Spleen (tissue), 13 donors: Measurements from ENCODE around the gene ATAD3B. TPM values are rescaled to one million over a fixed set of nuclear protein-coding genes. Genes with fewer than 3 reads are reported as not detected.

Source experiments
- DNase-seq: peaks from one replicate; pipeline ENCODE4 v3.0.0-alpha.2; 2020
- H3K27ac ChIP-seq, 8 donors: fragments of 200-600 bp; sonication (generic) in 7 of 8; 1 replicate in 4 of 8; 2 replicates in 4 of 8; pipeline versions ENCODE4 v1.5.0 to v1.8.0; 2016 to 2021; ENCODE audit warnings: inconsistent platforms in 4 of 8, mild to moderate bottlenecking in 4 of 8, moderate library complexity in 1 of 8
- H3K27me3 ChIP-seq, 7 donors: fragments of 200-600 bp; sonication (generic) in 6 of 7; replicated peaks in 1 of 7; 1 replicate in 4 of 7; 2 replicates in 3 of 7; pipeline versions ENCODE4 v1.5.0 to v1.8.0; 2016 to 2021; ENCODE audit warnings: inconsistent platforms in 3 of 7, mild to moderate bottlenecking in 1 of 7
- H3K36me3 ChIP-seq, 6 donors: fragments of 200-600 bp; sonication (generic) in 5 of 6; 1 replicate in 4 of 6; 2 replicates in 2 of 6; pipeline versions ENCODE4 v1.5.0 to v1.8.0; 2016 to 2021; ENCODE audit warnings: inconsistent platforms in 2 of 6
- H3K4me1 ChIP-seq, 6 donors: fragments of 200-600 bp; sonication (generic) in 5 of 6; 1 replicate in 3 of 6; 2 replicates in 3 of 6; pipeline versions ENCODE4 v1.5.0 to v1.8.0; 2016 to 2021; ENCODE audit warnings: inconsistent platforms in 3 of 6
- H3K4me3 ChIP-seq, 8 donors: fragments of 200-600 bp; sonication (generic) in 7 of 8; 1 replicate in 4 of 8; 2 replicates in 4 of 8; pipeline versions ENCODE4 v1.5.0 to v1.8.0; 2016 to 2021; ENCODE audit warnings: inconsistent platforms in 4 of 8, mild to moderate bottlenecking in 4 of 8, moderate library complexity in 2 of 8
- H3K9me3 ChIP-seq, 8 donors: fragments of 200-600 bp; sonication (generic) in 7 of 8; 1 replicate in 4 of 8; 2 replicates in 4 of 8; pipeline versions ENCODE4 v1.5.0 to v1.8.0; 2016 to 2021; ENCODE audit warnings: inconsistent platforms in 4 of 8
- CTCF ChIP-seq, 11 experiments: fragments of 200-600 bp in 7 of 11; fragments of 450-650 bp in 4 of 11; sonication (generic) in 4 of 11; IDR thresholded peaks in 8 of 11; conservative IDR thresholded peaks in 3 of 11; 1 replicate in 7 of 11; 2 replicates in 4 of 11; pipeline versions ENCODE4 v1.4.0 to v1.8.0; 2016 to 2021; ENCODE audit warnings: antibody characterized with exemption in 11 of 11, inconsistent platforms in 4 of 11, mild to moderate bottlenecking in 1 of 11
- POLR2A ChIP-seq, 3 donors: fragments of 450-650 bp; IDR thresholded peaks; one replicate each; pipeline ENCODE4 v1.5.1; 2017; ENCODE audit warnings: antibody characterized with exemption in 3 of 3, mild to moderate bottlenecking in 1 of 3
- POLR2AphosphoS5 ChIP-seq, 3 donors: sonication (generic); formaldehyde crosslinking; IDR thresholded peaks; one replicate each; pipeline ENCODE4 v1.5.1; 2017; ENCODE audit warnings: antibody characterized with exemption in 3 of 3
- whole genome bisulfite sequencing, 5 donors: extraction: QIAGEN DNeasy Blood & Tissue Kit in 3 of 5; methylation state at CpG; one replicate each; pipeline versions ENCODE4 v1.1.5 to v1.1.7; 2013 to 2018; 5-methylcytosine and 5-hydroxymethylcytosine counted together
- intact Hi-C: fragments of 100-400 bp; cut with DNase I; formaldehyde crosslinking; loops from one replicate; pipeline ENCODE4 v1.15.0; 2023; ENCODE audit warnings: low total_unique reads
- long read RNA-seq, 2 donors: transcript quantifications; one replicate each; lab custom pipeline, GENCODE V29; 2026
- polyA plus RNA-seq, 3 donors: library from polyadenylated mRNA; stranded (reverse); fragments of 200-250 nt; gene quantifications; one replicate each; pipeline ENCODE4 v1.2.1, GENCODE V29; 2013
- total RNA-seq, 7 donors: library from RNA; depleted of rRNA in 3 of 7; stranded (reverse); fragments of >200 nt in 3 of 7; fragmentation: NEBNext Ultra II Directional in 4 of 7; extraction: Animal tissue kit (Norgen Biotek cat#: 25700) in 4 of 7; gene quantifications; one replicate each; pipeline versions ENCODE4 v1.1.0 to v1.2.1, GENCODE V29; 2016 to 2021
- donor health status: healthy with polysubstance abuse.
- donor health status: DM: no; HTN: no; CAD: no; lungs with moderate emphysema.
- donor health status: DM: no; HTN: no; CAD: no.
- donor health status: Bipolar disorder and iron deficiency.
- donor health status: healthy.
- donor health status: DM: no; HTN: no; CAD: no.
- donor health status: DM: yes; HTN: yes; CAD: no.

The ATAD3B gene, protein sequence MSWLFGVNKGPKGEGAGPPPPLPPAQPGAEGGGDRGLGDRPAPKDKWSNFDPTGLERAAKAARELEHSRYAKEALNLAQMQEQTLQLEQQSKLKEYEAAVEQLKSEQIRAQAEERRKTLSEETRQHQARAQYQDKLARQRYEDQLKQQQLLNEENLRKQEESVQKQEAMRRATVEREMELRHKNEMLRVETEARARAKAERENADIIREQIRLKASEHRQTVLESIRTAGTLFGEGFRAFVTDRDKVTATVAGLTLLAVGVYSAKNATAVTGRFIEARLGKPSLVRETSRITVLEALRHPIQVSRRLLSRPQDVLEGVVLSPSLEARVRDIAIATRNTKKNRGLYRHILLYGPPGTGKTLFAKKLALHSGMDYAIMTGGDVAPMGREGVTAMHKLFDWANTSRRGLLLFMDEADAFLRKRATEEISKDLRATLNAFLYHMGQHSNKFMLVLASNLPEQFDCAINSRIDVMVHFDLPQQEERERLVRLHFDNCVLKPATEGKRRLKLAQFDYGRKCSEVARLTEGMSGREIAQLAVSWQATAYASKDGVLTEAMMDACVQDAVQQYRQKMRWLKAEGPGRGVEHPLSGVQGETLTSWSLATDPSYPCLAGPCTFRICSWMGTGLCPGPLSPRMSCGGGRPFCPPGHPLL
- 10 to 100 TPM; 11.5 to 39.8 (median 23.7) TPM for total RNA-seq
- polyA plus RNA-seq = 10 to 100 TPM; 21.7 to 62.3 (median 45.8) TPM
- long read RNA-seq, donor 1 = 0 reads
- long read RNA-seq, donor 2, full-length matches to known transcripts = 1 of 1 reads
- long read RNA-seq, donor 2, partial matches to known transcripts = 0 of 1 reads
- long read RNA-seq, donor 2, other reads (novel, unspliced or antisense) = 0 of 1 reads

GRCh38 chr1:1471389-1472052 lies at the start of gene ATAD3B:
TSS of gene ATAD3B (plus strand) at chr1:1471765. CDS start at chr1:1471885, 120 bp downstream.
- WGBS, 5 donors = 0 to 1% (median 1%) methylated on average over 38 to 87 of the region's 87 CpGs
- Histone ChIP-seq H3K4me1 (peaks cover 0 to 37% (median 28%) of the 10 kb centered on the region in 6 donors), H3K4me3 (peak within 1 kb of the TSS; percentile 64 to 96 (median 92)), H3K27ac (peak within 1 kb of the TSS in 7 of 8 donors; percentile 65 to 93 (median 86)), H3K36me3 (peaks cover 0 to 10% (median 0%) of the 10 kb centered on the region in 6 donors), H3K27me3 (no peaks in the 10 kb centered on the region), H3K9me3 (no peaks in the 10 kb centered on the region)
- intact Hi-C loops = no loop called here
- TF ChIP-seq CTCF (IDR thresholded peaks at IDR 0.05 in 8 of 11, conservative IDR thresholded peaks at IDR 0.05 in 3 of 11) (peak in 1 of 11 experiments; percentile 33), POLR2A (IDR thresholded peaks at IDR 0.05) (no peak), POLR2AphosphoS5 (IDR thresholded peaks at IDR 0.05) (peak; percentile 93 to 94 (median 93))
- DNase-seq = peak; percentile 96

- H3K36me3 ChIP-seq = no peaks in the 10 kb centered on the region
- H3K27ac ChIP-seq = no peak overlapping the region
- intact Hi-C loops = no loop called here
- WGBS, 5 donors = 86 to 97% (median 89%) methylated on average over 5 to 7 of the region's 7 CpGs
- H3K9me3 ChIP-seq = no peaks in the 10 kb centered on the region
- H3K27me3 ChIP-seq = peaks cover 0 to 72% (median 26%) of the 10 kb centered on the region in 7 donors
- TF ChIP-seq CTCF (IDR thresholded peaks at IDR 0.05 in 8 of 11, conservative IDR thresholded peaks at IDR 0.05 in 3 of 11) (no peak), POLR2AphosphoS5 (IDR thresholded peaks at IDR 0.05) (no peak), POLR2A (IDR thresholded peaks at IDR 0.05) (no peak)
- no peak for DNase-seq
- H3K4me3 ChIP-seq = no peak overlapping the region
- H3K4me1 ChIP-seq = peaks cover 0 to 23% (median 6%) of the 10 kb centered on the region in 6 donors
Observed at GRCh38 chr1:1421907-1422464, 49.6 kb upstream of the ATAD3B start.

GRCh38 chr1:1422465-1423244 lies 48.9 kb upstream of the ATAD3B start:
- 62 to 71% (median 63%) methylated on average over 24 to 29 of the region's 29 CpGs for WGBS, 5 donors
- no peak for DNase-seq
- peaks cover 0 to 79% (median 29%) of the 10 kb centered on the region in 7 donors for H3K27me3 ChIP-seq

More at GRCh38 chr1:1422465-1423244, 48.9 kb upstream of the ATAD3B start:
- Histone ChIP-seq H3K4me1 (peaks cover 0 to 27% (median 6%) of the 10 kb centered on the region in 6 donors), H3K27ac (no peak overlapping the region), H3K36me3 (no peaks in the 10 kb centered on the region), H3K4me3 (no peak overlapping the region), H3K9me3 (no peaks in the 10 kb centered on the region)
- TF ChIP-seq POLR2AphosphoS5 (IDR thresholded peaks at IDR 0.05) (no peak), CTCF (IDR thresholded peaks at IDR 0.05 in 8 of 11, conservative IDR thresholded peaks at IDR 0.05 in 3 of 11) (no peak), POLR2A (IDR thresholded peaks at IDR 0.05) (no peak)
- intact Hi-C loops = no loop called here
